GM12878 (cell line): ENCODE data around the gene UNC13B. TPM values are rescaled to one million over a fixed set of nuclear protein-coding genes. Genes with fewer than 3 reads are reported as not detected.

Experiments used
- ATAC-seq: fragments of 200-7000 bp; cut with Tn5 transposase; 3 replicates; pipeline ENCODE4 v1.9.1; 2020; ENCODE audit warnings: mild to moderate bottlenecking, moderate library complexity
- BruUV-seq: library from RNA; stranded (reverse); fragments of 400-500 nt; replicated peaks from 2 replicates; lab custom pipeline; 2021; lab: Mats Ljungman, UMichigan
- CTCF ChIA-PET: fragments of 300-600 bp; sonication (Branson Sonifier 250); formaldehyde crosslinking; extraction: SDS; loops from one replicate; lab custom pipeline; 2021; ENCODE audit warnings: inconsistent platforms; lab: Yijun Ruan, JAX
- POLR2A ChIA-PET: fragments of 350-600 bp; formaldehyde crosslinking; extraction: SDS; loops from one replicate; lab custom pipeline; 2021; ENCODE audit warnings: inconsistent platforms; lab: Charles Lee
- RAD21 ChIA-PET: fragments of 300-600 bp; sonication (Branson Sonifier 250); formaldehyde crosslinking; loops from one replicate; lab custom pipeline; 2023; ENCODE audit warnings: antibody characterized with exemption; ENCODE audit not compliant: unreplicated experiment; lab: Charles Lee
- SMC1A ChIA-PET: fragments of 300-600 bp; sonication (Branson Sonifier 250); formaldehyde crosslinking; loops from one replicate; lab custom pipeline; 2023; ENCODE audit not compliant: unreplicated experiment, uncharacterized antibody; lab: Charles Lee
- DNase-seq: peaks from one replicate; pipeline ENCODE4 v3.0.0-alpha.2; 2011; ENCODE audit warnings: low read depth, low spot score
- FAIRE-seq: peaks from 3 replicates; lab custom pipeline; 2011; peaks lifted over from hg19 to GRCh38; lab: Jason Lieb, UNC
- H2AFZ ChIP-seq: 2 replicates; pipeline ENCODE4 v1.6.0; 2011; ENCODE audit warnings: low read depth, low read length, control low read depth; ENCODE audit not compliant: control insufficient read depth
- H3K27ac ChIP-seq: 2 replicates; pipeline ENCODE4 v1.5.1; 2011; ENCODE audit warnings: control low read depth; ENCODE audit not compliant: control insufficient read depth, insufficient read depth
- H3K27me3 ChIP-seq, 2 experiments: replicated peaks in 1 of 2; 2 replicates each; pipeline versions ENCODE4 v1.6.0 to v1.6.1; 2011; ENCODE audit warnings: low read length in 1 of 2; ENCODE audit not compliant: control insufficient read depth in 2 of 2, insufficient read depth in 2 of 2
- H3K36me3 ChIP-seq, 2 experiments: 2 replicates each; pipeline ENCODE4 v1.5.1; 2011; ENCODE audit warnings: low read length in 1 of 2; ENCODE audit not compliant: control insufficient read depth in 2 of 2, insufficient read depth in 2 of 2
- H3K4me1 ChIP-seq: 2 replicates; pipeline ENCODE4 v1.6.1; 2011; ENCODE audit warnings: mild to moderate bottlenecking, low read length, moderate library complexity, mixed read lengths; ENCODE audit not compliant: control insufficient read depth, insufficient read depth
- H3K4me2 ChIP-seq: 2 replicates; pipeline ENCODE4 v1.6.0; 2011; ENCODE audit warnings: control low read depth; ENCODE audit not compliant: control insufficient read depth, insufficient read depth
- H3K4me3 ChIP-seq: fragments of 200-600 bp; sonication (generic); 2 replicates; pipeline ENCODE4 v1.5.1; 2016
- H3K79me2 ChIP-seq: 2 replicates; pipeline ENCODE4 v1.6.0; 2011; ENCODE audit warnings: low read length; ENCODE audit not compliant: control insufficient read depth, insufficient read depth
- H3K9ac ChIP-seq: 2 replicates; pipeline ENCODE4 v1.8.0; 2011; ENCODE audit warnings: low read length, control low read depth, mixed read lengths; ENCODE audit not compliant: control insufficient read depth, insufficient read depth
- H3K9me3 ChIP-seq: replicated peaks from 3 replicates; pipeline ENCODE4 v1.5.1; 2011; ENCODE audit warnings: mild to moderate bottlenecking, low read length; ENCODE audit not compliant: control insufficient read depth, insufficient read depth
- H4K20me1 ChIP-seq: 2 replicates; pipeline ENCODE4 v1.6.0; 2011; ENCODE audit not compliant: control insufficient read depth, insufficient read depth
- BCL11A ChIP-seq: IDR thresholded peaks from 2 replicates; pipeline ENCODE4 v1.6.1; 2011; ENCODE audit warnings: low read depth, low read length
- BMI1 ChIP-seq: fragments of 450-650 bp; IDR thresholded peaks from 2 replicates; pipeline ENCODE4 v1.6.1; 2016; ENCODE audit warnings: mild to moderate bottlenecking, moderate library complexity, borderline replicate concordance
- BRCA1 ChIP-seq: IDR thresholded peaks from 2 replicates; pipeline ENCODE4 v1.6.1; 2011; ENCODE audit warnings: low read depth, low read length, improper control_type of control experiment
- EGR1 ChIP-seq, 2 experiments: IDR thresholded peaks; 1 replicate in 1 of 2; 2 replicates in 1 of 2; pipeline ENCODE4 v1.6.1; 2011 to 2012; ENCODE audit warnings: low read depth in 2 of 2, low read length in 2 of 2, borderline replicate concordance in 1 of 2, mild to moderate bottlenecking in 1 of 2, moderate library complexity in 1 of 2
- FOXM1 ChIP-seq: IDR thresholded peaks from 2 replicates; pipeline ENCODE4 v1.6.1; 2012; ENCODE audit warnings: low read depth, mild to moderate bottlenecking, inconsistent platforms, low read length, moderate library complexity
- GATAD2B ChIP-seq: fragments of 450-650 bp; conservative IDR thresholded peaks from 2 replicates; pipeline ENCODE4 v1.6.1; 2017; ENCODE audit warnings: low read depth, mild to moderate bottlenecking, moderate library complexity
- NFYB ChIP-seq: IDR thresholded peaks from 2 replicates; pipeline ENCODE4 v1.6.1; 2011; ENCODE audit warnings: low read depth, mild to moderate bottlenecking, low read length, improper control_type of control experiment, moderate library complexity; ENCODE audit not compliant: insufficient read depth
- PML ChIP-seq: IDR thresholded peaks from 2 replicates; pipeline ENCODE4 v1.6.1; 2012; ENCODE audit warnings: low read length, inconsistent platforms
- RELA ChIP-seq: fragments of 450-650 bp; IDR thresholded peaks from 2 replicates; pipeline ENCODE4 v1.8.0; 2014; ENCODE audit warnings: borderline replicate concordance; ENCODE audit not compliant: partially characterized antibody
- RUNX3 ChIP-seq: IDR thresholded peaks from 2 replicates; pipeline ENCODE4 v1.6.1; 2012; ENCODE audit warnings: low read length, inconsistent platforms
- SIX5 ChIP-seq: IDR thresholded peaks from 2 replicates; pipeline ENCODE4 v1.6.1; 2011; ENCODE audit warnings: mild to moderate bottlenecking, low read depth, low read length, moderate library complexity; ENCODE audit not compliant: severe bottlenecking
- SRF ChIP-seq, 2 experiments: IDR thresholded peaks; 2 replicates each; pipeline ENCODE4 v1.6.1; 2011; ENCODE audit warnings: low read depth in 2 of 2, low read length in 2 of 2, mild to moderate bottlenecking in 1 of 2, moderate library complexity in 1 of 2
- TBL1XR1 ChIP-seq: IDR thresholded peaks from 2 replicates; pipeline ENCODE4 v1.6.1; 2012; ENCODE audit warnings: low read depth, low read length, improper control_type of control experiment
- YBX1 ChIP-seq: fragments of 450-650 bp; IDR thresholded peaks from 2 replicates; pipeline ENCODE4 v1.6.1; 2016; ENCODE audit warnings: antibody characterized with exemption
- ZNF24 ChIP-seq: fragments of 450-650 bp; IDR thresholded peaks from 2 replicates; pipeline ENCODE4 v1.6.1; 2017; ENCODE audit warnings: antibody characterized with exemption, mild to moderate bottlenecking
- ZNF384 ChIP-seq: IDR thresholded peaks from 2 replicates; pipeline ENCODE4 v1.6.1; 2012; ENCODE audit warnings: low read depth, mild to moderate bottlenecking, low read length, improper control_type of control experiment, borderline replicate concordance
- WGBS: methylation state at CpG from one replicate; pipeline ENCODE4 v1.1.6; 2016; ENCODE audit warnings: low lambda C conversion rate; ENCODE audit not compliant: insufficient replicate concordance, insufficient coverage; ENCODE audit errors: missing lambda C conversion rate; 5-methylcytosine and 5-hydroxymethylcytosine counted together
- in situ Hi-C: fragments of 300-500 bp; cut with MboI; formaldehyde crosslinking; loops from 9 replicates; pipeline ENCODE4 v1.14.3; 2018; ENCODE audit warnings: mixed read lengths
- intact Hi-C: fragments of 100-400 bp; cut with micrococcal nuclease; formaldehyde crosslinking; loops from one replicate; pipeline ENCODE4 v1.14.2; 2022; ENCODE audit not compliant: unreplicated experiment
- polyA plus RNA-seq, 11 experiments: library from polyadenylated mRNA; depleted of rRNA in 4 of 11; unstranded in 6 of 11; stranded (reverse) in 5 of 11; fragments of >200 nt; fragmentation: Nextera tagmentation in 4 of 11; fragmentation: Illumina TruSeq in 1 of 11; extraction: Ambion mirVana in 4 of 11; extraction: Trizol in 1 of 11; gene quantifications; 1 replicate in 1 of 11; 2 replicates in 10 of 11; pipeline versions ENCODE4 v1.2.1 to v1.2.3, GENCODE V29; 2011 to 2016; ENCODE audit warnings: inconsistent platforms in 2 of 11, missing spikeins in 2 of 11, low read depth in 1 of 11
- total RNA-seq, 4 experiments: library from RNA; depleted of rRNA in 3 of 4; stranded (reverse); fragments of >200 nt in 3 of 4; fragmentation: Illumina TruSeq in 1 of 4; extraction: Trizol in 1 of 4; gene quantifications; 2 replicates each; pipeline versions ENCODE4 v1.2.1 to v1.2.3, GENCODE V29; 2013 to 2021
- TF ChIP-seq, protein P1 (sequence below): fragments of 150-350 bp; IDR thresholded peaks from 2 replicates; pipeline ENCODE4 v1.6.1; 2014; ENCODE audit warnings: mild to moderate bottlenecking, low read depth, low read length
- TF ChIP-seq, protein P2 (sequence below): fragments of 450-650 bp; IDR thresholded peaks from 2 replicates; pipeline ENCODE4 v1.6.1; 2017; ENCODE audit warnings: mild to moderate bottlenecking, moderate library complexity
- TF ChIP-seq, protein P3 (sequence below): IDR thresholded peaks from 2 replicates; pipeline ENCODE4 v1.6.1; 2011; ENCODE audit warnings: low read depth, mild to moderate bottlenecking, low read length, moderate library complexity, borderline replicate concordance; ENCODE audit errors: extremely low read depth

UNC13B gene
- total and polyA plus RNA-seq, 10 of the 15 experiments (the other 5 are each of a cell fraction or from before 2014, with no cell fraction given): under 0.01 to 0.42 (median 0.06) TPM; not detected in 4

DNA sequence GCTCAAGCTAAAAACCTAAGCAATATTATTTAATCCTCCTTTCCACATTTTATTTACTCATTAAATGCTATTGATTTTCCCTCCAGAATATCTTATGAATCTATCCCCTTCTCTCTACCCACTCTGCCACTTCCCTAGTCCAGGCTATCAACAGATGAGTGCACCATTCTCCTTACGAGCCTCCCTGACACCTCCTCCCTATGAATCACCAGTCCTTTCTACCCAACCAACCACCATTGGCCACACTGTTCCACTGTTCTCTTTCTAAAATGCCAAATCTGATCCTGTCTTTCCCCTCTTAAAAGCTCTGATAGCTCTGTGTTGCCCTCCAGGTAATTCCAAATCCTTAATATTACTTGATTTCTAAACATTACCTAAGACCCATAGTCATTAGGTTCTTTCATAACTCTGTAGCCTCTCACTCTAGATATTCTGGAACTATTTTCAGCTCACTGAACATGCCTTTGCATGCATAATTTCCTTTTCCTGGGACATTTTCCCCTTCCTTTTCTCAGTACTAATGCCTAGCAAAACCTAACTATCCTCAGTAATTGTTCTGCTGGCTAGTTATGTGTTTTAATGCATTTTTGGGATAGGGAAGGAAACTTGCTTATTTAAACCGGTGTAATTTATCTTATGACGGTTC is 126.3 kb downstream of the UNC13B start:
- H3K36me3 ChIP-seq: no peaks in the 10 kb centered on the region
- DNase-seq (no peak), ATAC-seq (no peak), FAIRE-seq (no peak)
- no peak overlapping the region for H3K27ac ChIP-seq
- no peak overlapping the region for H3K9ac ChIP-seq
- H3K9me3 ChIP-seq: no peaks in the 10 kb centered on the region
- ChIA-PET CTCF (interaction anchor here (0.5 kb wide), 1 partner anchor 155 kb away, joined by 3 read pairs; no protein-coding TSS in a partner anchor), SMC1A (interaction anchor here (1.5 kb wide), 1 partner anchor 9 kb away, joined by 5 read pairs; no protein-coding TSS in a partner anchor), POLR2A (no interaction called here), RAD21 (no interaction called here)
- no peaks in the 10 kb centered on the region for H4K20me1 ChIP-seq
- 47% methylated on average over 3 of the region's 3 CpGs for WGBS
- H3K79me2 ChIP-seq: no peaks in the 10 kb centered on the region
- no peak overlapping the region for H3K4me2 ChIP-seq
- no TSS peak for BruUV-seq
- H3K27me3 ChIP-seq: no peaks in the 10 kb centered on the region
- no peak overlapping the region for H2AFZ ChIP-seq
- H3K4me1 ChIP-seq: no peaks in the 10 kb centered on the region
- H3K4me3 ChIP-seq: no peak overlapping the region
- in situ Hi-C loops: no loop called here
- intact Hi-C loops: no loop called here
- no peak for TF ChIP-seq YBX1
- TF ChIP-seq EGR1 (IDR thresholded peaks at IDR 0.05; ENCODE audit: borderline replicate concordance in 1 of 2, low read depth in 2 of 2, low read length in 2 of 2): no peak
- no peak for TF ChIP-seq SIX5
- TF ChIP-seq, protein P1, sequence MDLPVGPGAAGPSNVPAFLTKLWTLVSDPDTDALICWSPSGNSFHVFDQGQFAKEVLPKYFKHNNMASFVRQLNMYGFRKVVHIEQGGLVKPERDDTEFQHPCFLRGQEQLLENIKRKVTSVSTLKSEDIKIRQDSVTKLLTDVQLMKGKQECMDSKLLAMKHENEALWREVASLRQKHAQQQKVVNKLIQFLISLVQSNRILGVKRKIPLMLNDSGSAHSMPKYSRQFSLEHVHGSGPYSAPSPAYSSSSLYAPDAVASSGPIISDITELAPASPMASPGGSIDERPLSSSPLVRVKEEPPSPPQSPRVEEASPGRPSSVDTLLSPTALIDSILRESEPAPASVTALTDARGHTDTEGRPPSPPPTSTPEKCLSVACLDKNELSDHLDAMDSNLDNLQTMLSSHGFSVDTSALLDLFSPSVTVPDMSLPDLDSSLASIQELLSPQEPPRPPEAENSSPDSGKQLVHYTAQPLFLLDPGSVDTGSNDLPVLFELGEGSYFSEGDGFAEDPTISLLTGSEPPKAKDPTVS: no peak
- no peak for TF ChIP-seq ZNF384
- no peak for TF ChIP-seq GATAD2B
- TF ChIP-seq, protein P2, sequence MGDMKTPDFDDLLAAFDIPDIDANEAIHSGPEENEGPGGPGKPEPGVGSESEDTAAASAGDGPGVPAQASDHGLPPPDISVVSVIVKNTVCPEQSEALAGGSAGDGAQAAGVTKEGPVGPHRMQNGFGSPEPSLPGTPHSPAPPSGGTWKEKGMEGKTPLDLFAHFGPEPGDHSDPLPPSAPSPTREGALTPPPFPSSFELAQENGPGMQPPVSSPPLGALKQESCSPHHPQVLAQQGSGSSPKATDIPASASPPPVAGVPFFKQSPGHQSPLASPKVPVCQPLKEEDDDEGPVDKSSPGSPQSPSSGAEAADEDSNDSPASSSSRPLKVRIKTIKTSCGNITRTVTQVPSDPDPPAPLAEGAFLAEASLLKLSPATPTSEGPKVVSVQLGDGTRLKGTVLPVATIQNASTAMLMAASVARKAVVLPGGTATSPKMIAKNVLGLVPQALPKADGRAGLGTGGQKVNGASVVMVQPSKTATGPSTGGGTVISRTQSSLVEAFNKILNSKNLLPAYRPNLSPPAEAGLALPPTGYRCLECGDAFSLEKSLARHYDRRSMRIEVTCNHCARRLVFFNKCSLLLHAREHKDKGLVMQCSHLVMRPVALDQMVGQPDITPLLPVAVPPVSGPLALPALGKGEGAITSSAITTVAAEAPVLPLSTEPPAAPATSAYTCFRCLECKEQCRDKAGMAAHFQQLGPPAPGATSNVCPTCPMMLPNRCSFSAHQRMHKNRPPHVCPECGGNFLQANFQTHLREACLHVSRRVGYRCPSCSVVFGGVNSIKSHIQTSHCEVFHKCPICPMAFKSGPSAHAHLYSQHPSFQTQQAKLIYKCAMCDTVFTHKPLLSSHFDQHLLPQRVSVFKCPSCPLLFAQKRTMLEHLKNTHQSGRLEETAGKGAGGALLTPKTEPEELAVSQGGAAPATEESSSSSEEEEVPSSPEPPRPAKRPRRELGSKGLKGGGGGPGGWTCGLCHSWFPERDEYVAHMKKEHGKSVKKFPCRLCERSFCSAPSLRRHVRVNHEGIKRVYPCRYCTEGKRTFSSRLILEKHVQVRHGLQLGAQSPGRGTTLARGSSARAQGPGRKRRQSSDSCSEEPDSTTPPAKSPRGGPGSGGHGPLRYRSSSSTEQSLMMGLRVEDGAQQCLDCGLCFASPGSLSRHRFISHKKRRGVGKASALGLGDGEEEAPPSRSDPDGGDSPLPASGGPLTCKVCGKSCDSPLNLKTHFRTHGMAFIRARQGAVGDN: no peak
- TF ChIP-seq FOXM1: no peak
- TF ChIP-seq NFYB: no peak
- no peak for TF ChIP-seq TBL1XR1
- TF ChIP-seq BMI1: no peak
- no peak for TF ChIP-seq BRCA1
- TF ChIP-seq BCL11A: no peak
- TF ChIP-seq RELA: no peak
- no peak for TF ChIP-seq ZNF24
- TF ChIP-seq RUNX3: no peak
- TF ChIP-seq SRF (IDR thresholded peaks at IDR 0.05; ENCODE audit: low read depth in 2 of 2, low read length in 2 of 2): no peak
- TF ChIP-seq PML: no peak
- TF ChIP-seq, protein P3, sequence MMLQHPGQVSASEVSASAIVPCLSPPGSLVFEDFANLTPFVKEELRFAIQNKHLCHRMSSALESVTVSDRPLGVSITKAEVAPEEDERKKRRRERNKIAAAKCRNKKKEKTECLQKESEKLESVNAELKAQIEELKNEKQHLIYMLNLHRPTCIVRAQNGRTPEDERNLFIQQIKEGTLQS: no peak
